LNCaP clone FGC (cell line): Measurements from ENCODE around the gene FREY1.

ENCODE experiments used
- DNase-seq: peaks from one replicate; pipeline ENCODE4 v3.0.0-alpha.2; 2011; ENCODE audit warnings: low read depth
- H3K4me3 ChIP-seq: 2 replicates; pipeline ENCODE4 v1.5.1; 2011; ENCODE audit warnings: mild to moderate bottlenecking, low read depth, low read length, control low read depth
- TF ChIP-seq, protein P1 (sequence below): IDR thresholded peaks from 2 replicates; pipeline ENCODE4 v1.5.1; 2012; ENCODE audit warnings: mild to moderate bottlenecking; ENCODE audit not compliant: control insufficient read depth, insufficient read depth; ENCODE audit errors: extremely low read depth

Gene FREY1

DNA sequence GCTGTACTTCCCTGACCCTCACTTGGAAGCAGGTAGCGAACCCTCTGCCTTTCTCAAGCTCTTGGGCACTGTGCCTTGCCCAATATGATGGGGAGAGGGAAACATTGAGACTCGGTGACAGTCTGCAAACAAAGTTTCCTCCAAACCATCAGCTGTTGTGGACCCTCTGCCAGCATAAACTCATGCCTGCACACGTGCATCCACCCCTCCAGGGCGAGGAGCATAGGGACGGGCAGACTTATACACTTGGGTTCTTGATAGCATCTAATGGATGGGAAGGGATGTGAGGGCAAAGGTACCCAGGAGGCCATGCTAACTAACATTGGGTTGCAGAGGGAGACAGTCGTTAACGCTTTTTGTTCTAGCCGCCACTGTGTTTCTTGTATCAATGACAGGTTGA is 29.9 kb downstream of the FREY1 start:
- DNase-seq: no peak
- TF ChIP-seq, protein P1, sequence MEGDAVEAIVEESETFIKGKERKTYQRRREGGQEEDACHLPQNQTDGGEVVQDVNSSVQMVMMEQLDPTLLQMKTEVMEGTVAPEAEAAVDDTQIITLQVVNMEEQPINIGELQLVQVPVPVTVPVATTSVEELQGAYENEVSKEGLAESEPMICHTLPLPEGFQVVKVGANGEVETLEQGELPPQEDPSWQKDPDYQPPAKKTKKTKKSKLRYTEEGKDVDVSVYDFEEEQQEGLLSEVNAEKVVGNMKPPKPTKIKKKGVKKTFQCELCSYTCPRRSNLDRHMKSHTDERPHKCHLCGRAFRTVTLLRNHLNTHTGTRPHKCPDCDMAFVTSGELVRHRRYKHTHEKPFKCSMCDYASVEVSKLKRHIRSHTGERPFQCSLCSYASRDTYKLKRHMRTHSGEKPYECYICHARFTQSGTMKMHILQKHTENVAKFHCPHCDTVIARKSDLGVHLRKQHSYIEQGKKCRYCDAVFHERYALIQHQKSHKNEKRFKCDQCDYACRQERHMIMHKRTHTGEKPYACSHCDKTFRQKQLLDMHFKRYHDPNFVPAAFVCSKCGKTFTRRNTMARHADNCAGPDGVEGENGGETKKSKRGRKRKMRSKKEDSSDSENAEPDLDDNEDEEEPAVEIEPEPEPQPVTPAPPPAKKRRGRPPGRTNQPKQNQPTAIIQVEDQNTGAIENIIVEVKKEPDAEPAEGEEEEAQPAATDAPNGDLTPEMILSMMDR: no peak

DNA sequence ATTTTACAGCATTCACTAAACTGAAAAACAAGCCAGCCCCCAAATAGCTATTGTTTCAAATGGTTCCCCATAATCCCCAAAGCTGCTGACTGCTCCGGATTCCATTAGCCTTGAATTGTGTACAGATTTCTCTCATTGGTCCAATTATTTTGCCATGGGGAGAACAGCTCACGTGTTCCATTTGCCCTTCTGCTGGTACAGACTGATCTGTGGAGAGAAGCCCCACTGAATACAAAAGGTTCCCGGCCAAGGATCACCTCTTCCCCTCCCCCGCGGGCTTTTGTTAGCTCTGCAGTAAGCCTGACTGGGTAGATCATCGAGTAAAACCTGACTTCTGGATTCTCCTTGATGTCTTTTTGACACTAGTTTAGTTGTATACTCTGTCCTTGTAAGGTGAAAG is 30.7 kb downstream of the FREY1 start:
- H3K4me3 ChIP-seq: no peak overlapping the region
- DNase-seq: no peak
- TF ChIP-seq, protein P1: no peak

More for the DNA sequence above, 29.9 kb downstream of the FREY1 start:
- H3K4me3 ChIP-seq: no peak overlapping the region

- TF ChIP-seq, protein P1: peak; percentile 79
- H3K4me3 ChIP-seq: no peak overlapping the region
- DNase-seq: no peak
Measured at GRCh38 chr11:45872651-45873356, 34.3 kb downstream of the FREY1 start.

DNA sequence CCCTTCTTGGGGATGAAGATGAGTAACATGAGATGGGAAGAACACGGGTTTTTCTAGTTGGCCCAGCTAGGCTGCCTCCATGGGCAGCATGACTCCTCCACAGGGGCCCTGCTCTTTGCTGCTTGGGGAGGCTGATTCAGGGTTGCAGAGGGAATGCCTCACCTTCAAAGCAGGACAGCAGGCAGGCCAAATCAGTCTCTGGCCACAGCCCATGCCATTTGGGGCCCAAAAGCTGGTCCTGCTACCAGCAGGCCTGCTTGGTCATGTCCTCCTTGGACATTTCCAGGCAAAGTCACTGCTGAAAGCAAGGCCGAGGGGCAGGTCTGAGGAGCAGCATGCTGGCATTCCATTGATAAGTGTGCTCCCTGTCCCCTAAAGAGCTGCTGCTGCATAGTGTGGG is 35.4 kb downstream of the FREY1 start:
- TF ChIP-seq, protein P1: no peak
- DNase-seq: no peak

GRCh38 chr11:45870706-45871105 is 36.4 kb downstream of the FREY1 start:
- TF ChIP-seq, protein P1: no peak
- H3K4me3 ChIP-seq: no peak overlapping the region
- no peak for DNase-seq

More for the DNA sequence above, 35.4 kb downstream of the FREY1 start:
- H3K4me3 ChIP-seq: no peak overlapping the region

DNA sequence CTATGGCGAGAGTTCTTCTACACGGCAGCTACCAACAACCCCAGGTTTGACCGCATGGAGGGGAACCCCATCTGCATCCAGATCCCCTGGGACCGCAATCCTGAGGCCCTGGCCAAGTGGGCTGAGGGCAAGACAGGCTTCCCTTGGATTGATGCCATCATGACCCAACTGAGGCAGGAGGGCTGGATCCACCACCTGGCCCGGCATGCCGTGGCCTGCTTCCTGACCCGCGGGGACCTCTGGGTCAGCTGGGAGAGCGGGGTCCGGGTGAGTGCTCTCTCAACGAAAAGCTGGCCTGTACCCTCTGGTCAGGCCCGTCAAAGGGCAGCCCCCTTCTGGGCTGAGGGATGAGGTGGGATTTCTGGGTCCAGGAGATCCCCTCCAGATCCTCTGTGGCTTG is 37.5 kb downstream of the FREY1 start:
- TF ChIP-seq, protein P1: no peak
- DNase-seq: no peak
- no peak overlapping the region for H3K4me3 ChIP-seq

GRCh38 chr11:45864041-45864440 is 43.0 kb downstream of the FREY1 start:
- no peak for DNase-seq
- H3K4me3 ChIP-seq: no peak overlapping the region
- TF ChIP-seq, protein P1: no peak
